Transverse colon (tissue), 4 donors: ENCODE results near the gene PERM1.

Source experiments
- EP300 ChIP-seq: sonication (generic); formaldehyde crosslinking; IDR thresholded peaks from one replicate; pipeline ENCODE4 v1.6.1; 2017; ENCODE audit warnings: antibody characterized with exemption, low read depth
- POLR2A ChIP-seq: fragments of 450-650 bp; IDR thresholded peaks from one replicate; pipeline ENCODE4 v1.6.1; 2016; ENCODE audit warnings: antibody characterized with exemption, mild to moderate bottlenecking, moderate library complexity
- POLR2AphosphoS5 ChIP-seq, 3 donors: sonication (generic); formaldehyde crosslinking; IDR thresholded peaks; one replicate each; pipeline ENCODE4 v1.6.1; 2016; ENCODE audit warnings: antibody characterized with exemption in 3 of 3
- TF ChIP-seq, protein P1 (sequence below), 5 experiments: fragments of 200-600 bp in 3 of 5; fragments of 450-650 bp in 2 of 5; sonication (generic) in 3 of 5; IDR thresholded peaks; 1 replicate in 2 of 5; 2 replicates in 3 of 5; pipeline ENCODE4 v1.5.1; 2016 to 2017; ENCODE audit warnings: antibody characterized with exemption in 5 of 5, inconsistent platforms in 3 of 5, mild to moderate bottlenecking in 2 of 5, moderate library complexity in 1 of 5

DNA sequence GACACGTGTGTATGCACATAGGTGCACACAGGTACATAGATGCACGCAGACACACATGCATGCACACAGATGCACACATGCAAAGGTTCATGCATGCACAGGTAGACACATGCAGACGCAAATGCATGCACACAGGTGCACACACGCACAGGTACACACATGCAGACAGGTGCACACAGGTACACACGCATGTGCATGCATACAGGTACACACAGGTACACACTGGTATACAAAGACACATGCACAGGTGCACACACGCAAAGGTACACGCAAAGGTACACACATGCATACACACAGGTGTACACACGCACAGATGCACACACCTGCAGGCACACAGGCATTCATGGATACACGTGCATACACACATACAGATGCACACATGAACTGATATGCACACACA is 31.6 kb downstream of the PERM1 start:
- TF ChIP-seq, protein P1, sequence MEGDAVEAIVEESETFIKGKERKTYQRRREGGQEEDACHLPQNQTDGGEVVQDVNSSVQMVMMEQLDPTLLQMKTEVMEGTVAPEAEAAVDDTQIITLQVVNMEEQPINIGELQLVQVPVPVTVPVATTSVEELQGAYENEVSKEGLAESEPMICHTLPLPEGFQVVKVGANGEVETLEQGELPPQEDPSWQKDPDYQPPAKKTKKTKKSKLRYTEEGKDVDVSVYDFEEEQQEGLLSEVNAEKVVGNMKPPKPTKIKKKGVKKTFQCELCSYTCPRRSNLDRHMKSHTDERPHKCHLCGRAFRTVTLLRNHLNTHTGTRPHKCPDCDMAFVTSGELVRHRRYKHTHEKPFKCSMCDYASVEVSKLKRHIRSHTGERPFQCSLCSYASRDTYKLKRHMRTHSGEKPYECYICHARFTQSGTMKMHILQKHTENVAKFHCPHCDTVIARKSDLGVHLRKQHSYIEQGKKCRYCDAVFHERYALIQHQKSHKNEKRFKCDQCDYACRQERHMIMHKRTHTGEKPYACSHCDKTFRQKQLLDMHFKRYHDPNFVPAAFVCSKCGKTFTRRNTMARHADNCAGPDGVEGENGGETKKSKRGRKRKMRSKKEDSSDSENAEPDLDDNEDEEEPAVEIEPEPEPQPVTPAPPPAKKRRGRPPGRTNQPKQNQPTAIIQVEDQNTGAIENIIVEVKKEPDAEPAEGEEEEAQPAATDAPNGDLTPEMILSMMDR (IDR thresholded peaks at IDR 0.05): no peak
- TF ChIP-seq POLR2AphosphoS5 (IDR thresholded peaks at IDR 0.05): no peak
- TF ChIP-seq EP300: no peak
- no peak for TF ChIP-seq POLR2A
